ENCODE measurements around the gene POLR2J.
A peak's percentile ranks its signal among the peaks of the same experiment; 100 is the strongest.

POLR2J gene

GRCh38 chr7:102467581-102468477, 10.9 kb downstream of the POLR2J start:
- peaks cover 22 to 23% of the 10 kb centered on the region in 2 experiments for H3K4me1 ChIP-seq (ENCODE audit: control insufficient read depth in 1 of 2, insufficient read depth in 1 of 2, low read depth in 1 of 2, low read length in 1 of 2)
- no peak overlapping the region for H3K4me3 ChIP-seq (ENCODE audit: low read depth in 1 of 2, low read length in 1 of 2)
- no peaks in the 10 kb centered on the region for H3K27me3 ChIP-seq
- no peak overlapping the region for H3K27ac ChIP-seq
- no peak for TF ChIP-seq CTCF (IDR thresholded peaks at IDR 0.05)
- peaks cover 57% of the 10 kb centered on the region for H3K36me3 ChIP-seq
- H3K9me3 ChIP-seq = no peaks in the 10 kb centered on the region

GRCh38 chr7:102466097-102466496, 12.6 kb downstream of the POLR2J start:
- H3K27me3 ChIP-seq = no peaks in the 10 kb centered on the region
- TF ChIP-seq CTCF (IDR thresholded peaks at IDR 0.05) = no peak
- no peaks in the 10 kb centered on the region for H3K9me3 ChIP-seq
- no peak overlapping the region for H3K27ac ChIP-seq
- H3K36me3 ChIP-seq = peaks cover 40% of the 10 kb centered on the region
- H3K4me3 ChIP-seq (ENCODE audit: low read depth in 1 of 2, low read length in 1 of 2) = peak overlapping the region; percentile 82 to 99
- H3K4me1 ChIP-seq (ENCODE audit: control insufficient read depth in 1 of 2, insufficient read depth in 1 of 2, low read depth in 1 of 2, low read length in 1 of 2) = peaks cover 22 to 23% of the 10 kb centered on the region in 2 experiments

GRCh38 chr7:102464577-102465280, 14.0 kb downstream of the POLR2J start, which contains the start of the genes ALKBH4 and LRWD1:
TSS of gene ALKBH4 (minus strand) at chr7:102464863. CDS start at chr7:102464836, 27 bp downstream.
TSS of gene LRWD1 (plus strand) at chr7:102464984. CDS start at chr7:102465081, 97 bp downstream.
- Histone ChIP-seq H3K4me3 (ENCODE audit: low read depth in 1 of 2, low read length in 1 of 2) (peak within 1 kb of the TSS; percentile 82 to 99), H3K27me3 (no peaks in the 10 kb centered on the region), H3K27ac (peak within 1 kb of the TSS; percentile 74), H3K36me3 (peaks cover 26% of the 10 kb centered on the region), H3K4me1 (ENCODE audit: control insufficient read depth in 1 of 2, insufficient read depth in 1 of 2, low read depth in 1 of 2, low read length in 1 of 2) (peaks cover 23 to 27% of the 10 kb centered on the region in 2 experiments), H3K9me3 (no peaks in the 10 kb centered on the region)
- TF ChIP-seq CTCF (IDR thresholded peaks at IDR 0.05) = peak; percentile 71

GRCh38 chr7:102463841-102464576, 14.7 kb downstream of the POLR2J start:
- Histone ChIP-seq H3K4me3 (ENCODE audit: low read depth in 1 of 2, low read length in 1 of 2) (peak overlapping the region; percentile 82 to 99), H3K36me3 (peaks cover 26% of the 10 kb centered on the region), H3K4me1 (ENCODE audit: control insufficient read depth in 1 of 2, insufficient read depth in 1 of 2, low read depth in 1 of 2, low read length in 1 of 2) (peaks cover 23 to 27% of the 10 kb centered on the region in 2 experiments), H3K27me3 (no peaks in the 10 kb centered on the region), H3K27ac (peak overlapping the region; percentile 74), H3K9me3 (no peaks in the 10 kb centered on the region)
- TF ChIP-seq CTCF (IDR thresholded peaks at IDR 0.05) = no peak

GRCh38 chr7:102460467-102460866, 18.3 kb downstream of the POLR2J start:
- TF ChIP-seq CTCF (IDR thresholded peaks at IDR 0.05) = no peak
- Histone ChIP-seq H3K4me1 (ENCODE audit: control insufficient read depth in 1 of 2, insufficient read depth in 1 of 2, low read depth in 1 of 2, low read length in 1 of 2) (peaks cover 13 to 20% of the 10 kb centered on the region in 2 experiments), H3K27me3 (no peaks in the 10 kb centered on the region), H3K9me3 (no peaks in the 10 kb centered on the region), H3K36me3 (peaks cover 41% of the 10 kb centered on the region), H3K27ac (peak overlapping the region; percentile 62), H3K4me3 (ENCODE audit: low read depth in 1 of 2, low read length in 1 of 2) (no peak overlapping the region)

All from neutrophil (primary cell).